Measurements from ENCODE around the gene CXCR3.
A peak's percentile ranks its signal among the peaks of the same experiment; 100 is the strongest.
"Not testable (repeated sequence)": the region's sequence is repeated elsewhere in the genome, so short reads cannot be mapped to it uniquely, and the experiment has no call there.

CXCR3 gene

GRCh38 chrX:71665747-71666146 is 47.4 kb upstream of the CXCR3 start:
- Histone ChIP-seq H3K4me3 (ENCODE audit: low read length) (no peak overlapping the region), H3K4me1 (ENCODE audit: control insufficient read depth, low read length) (no peaks in the 10 kb centered on the region), H4K20me1 (ENCODE audit: control insufficient read depth, insufficient read depth, low read depth, low read length) (no peaks in the 10 kb centered on the region), H3K9me3 (ENCODE audit: control insufficient read depth, insufficient read depth, low read length) (no peaks in the 10 kb centered on the region), H3K27me3 (ENCODE audit: control insufficient read depth, low read length) (no peaks in the 10 kb centered on the region), H3F3A (ENCODE audit: control insufficient read depth, insufficient read depth) (no peaks in the 10 kb centered on the region), H3K36me3 (ENCODE audit: control insufficient read depth, low read length) (no peaks in the 10 kb centered on the region), H3K27ac (ENCODE audit: low read depth, low read length) (no peak overlapping the region), H3K79me2 (ENCODE audit: control insufficient read depth, low read length) (no peaks in the 10 kb centered on the region), H3K4me2 (ENCODE audit: low read length) (no peak overlapping the region), H3K9me2 (replicated peaks; ENCODE audit: control insufficient read depth, low read length) (no peaks in the 10 kb centered on the region)
- TF ChIP-seq EZH2phosphoT487 (IDR thresholded peaks at IDR 0.05; ENCODE audit: borderline replicate concordance, low read length): no peak
- TF ChIP-seq CTCF (IDR thresholded peaks at IDR 0.05; ENCODE audit: low read depth, low read length, poor library complexity, severe bottlenecking): no peak

- Histone ChIP-seq H3K79me2 (ENCODE audit: control insufficient read depth, low read length) (no peaks in the 10 kb centered on the region), H3K4me2 (ENCODE audit: low read length) (no peak overlapping the region), H3K4me1 (ENCODE audit: control insufficient read depth, low read length) (no peaks in the 10 kb centered on the region), H4K20me1 (ENCODE audit: control insufficient read depth, insufficient read depth, low read depth, low read length) (no peaks in the 10 kb centered on the region), H3K9me3 (ENCODE audit: control insufficient read depth, insufficient read depth, low read length) (no peaks in the 10 kb centered on the region), H3K27me3 (ENCODE audit: control insufficient read depth, low read length) (no peaks in the 10 kb centered on the region), H3K27ac (ENCODE audit: low read depth, low read length) (no peak overlapping the region), H3F3A (ENCODE audit: control insufficient read depth, insufficient read depth) (no peaks in the 10 kb centered on the region), H3K9me2 (replicated peaks; ENCODE audit: control insufficient read depth, low read length) (no peaks in the 10 kb centered on the region), H3K36me3 (ENCODE audit: control insufficient read depth, low read length) (no peaks in the 10 kb centered on the region), H3K4me3 (ENCODE audit: low read length) (no peak overlapping the region)
- TF ChIP-seq EZH2phosphoT487 (IDR thresholded peaks at IDR 0.05; ENCODE audit: borderline replicate concordance, low read length) (no peak), CTCF (IDR thresholded peaks at IDR 0.05; ENCODE audit: low read depth, low read length, poor library complexity, severe bottlenecking) (no peak)
Measured at GRCh38 chrX:71664889-71665491, 46.7 kb upstream of the CXCR3 start.

GRCh38 chrX:71664202-71664601 is 45.9 kb upstream of the CXCR3 start:
- not testable (repeated sequence) for H3K9me2 ChIP-seq (replicated peaks; ENCODE audit: control insufficient read depth, low read length); H3K36me3 ChIP-seq (ENCODE audit: control insufficient read depth, low read length); H3K27me3 ChIP-seq (ENCODE audit: control insufficient read depth, low read length); H3K27ac ChIP-seq (ENCODE audit: low read depth, low read length); H4K20me1 ChIP-seq (ENCODE audit: control insufficient read depth, insufficient read depth, low read depth, low read length); H3K4me1 ChIP-seq (ENCODE audit: control insufficient read depth, low read length); H3K4me2 ChIP-seq (ENCODE audit: low read length); H3F3A ChIP-seq (ENCODE audit: control insufficient read depth, insufficient read depth); H3K4me3 ChIP-seq (ENCODE audit: low read length); H3K79me2 ChIP-seq (ENCODE audit: control insufficient read depth, low read length); H3K9me3 ChIP-seq (ENCODE audit: control insufficient read depth, insufficient read depth, low read length)
- TF ChIP-seq CTCF (IDR thresholded peaks at IDR 0.05; ENCODE audit: low read depth, low read length, poor library complexity, severe bottlenecking): peak; percentile 43

- H3K4me1 ChIP-seq (ENCODE audit: control insufficient read depth, low read length); H3F3A ChIP-seq (ENCODE audit: control insufficient read depth, insufficient read depth); H3K9me2 ChIP-seq (replicated peaks; ENCODE audit: control insufficient read depth, low read length); H3K9me3 ChIP-seq (ENCODE audit: control insufficient read depth, insufficient read depth, low read length); H4K20me1 ChIP-seq (ENCODE audit: control insufficient read depth, insufficient read depth, low read depth, low read length); H3K79me2 ChIP-seq (ENCODE audit: control insufficient read depth, low read length); H3K4me3 ChIP-seq (ENCODE audit: low read length); H3K27ac ChIP-seq (ENCODE audit: low read depth, low read length); H3K4me2 ChIP-seq (ENCODE audit: low read length); H3K27me3 ChIP-seq (ENCODE audit: control insufficient read depth, low read length); H3K36me3 ChIP-seq (ENCODE audit: control insufficient read depth, low read length): not testable (repeated sequence)
Measured at GRCh38 chrX:71663238-71663637, 44.9 kb upstream of the CXCR3 start.

DNA sequence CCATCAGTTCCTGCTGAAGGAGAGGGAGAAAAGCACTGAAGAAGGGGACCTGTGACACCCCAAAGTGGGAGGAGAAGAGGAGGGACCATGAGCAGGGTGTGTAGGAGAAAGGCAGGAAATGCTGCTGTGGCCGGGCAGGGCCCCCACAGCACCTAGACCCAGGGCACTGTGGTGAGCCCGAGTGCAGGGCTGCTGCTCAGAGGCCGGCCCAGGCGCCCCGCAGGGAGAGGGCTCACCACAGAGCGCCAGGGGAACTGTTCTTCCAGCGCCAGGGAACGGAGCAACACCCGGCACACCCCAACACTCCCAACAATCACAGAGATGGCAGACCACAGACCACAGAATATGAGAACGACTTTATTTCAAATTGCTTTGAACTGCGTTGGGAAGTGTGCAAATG is 44.3 kb upstream of the CXCR3 start:
- not testable (repeated sequence) for H3K36me3 ChIP-seq (ENCODE audit: control insufficient read depth, low read length); H3K4me1 ChIP-seq (ENCODE audit: control insufficient read depth, low read length); H3K27me3 ChIP-seq (ENCODE audit: control insufficient read depth, low read length); H3K4me3 ChIP-seq (ENCODE audit: low read length); H3K27ac ChIP-seq (ENCODE audit: low read depth, low read length); H3K9me2 ChIP-seq (replicated peaks; ENCODE audit: control insufficient read depth, low read length); H3F3A ChIP-seq (ENCODE audit: control insufficient read depth, insufficient read depth); H4K20me1 ChIP-seq (ENCODE audit: control insufficient read depth, insufficient read depth, low read depth, low read length); H3K4me2 ChIP-seq (ENCODE audit: low read length); H3K9me3 ChIP-seq (ENCODE audit: control insufficient read depth, insufficient read depth, low read length); H3K79me2 ChIP-seq (ENCODE audit: control insufficient read depth, low read length)
